GM12878 (cell line): ENCODE results near the gene SHFL. TPM values are rescaled to one million over a fixed set of nuclear protein-coding genes. Genes with fewer than 3 reads are reported as not detected.

Experiments
- BHLHE40 ChIP-seq, 2 experiments: fragments of 450-650 bp in 1 of 2; IDR thresholded peaks; 2 replicates each; pipeline ENCODE4 v1.6.1; 2011 to 2017; ENCODE audit warnings: low read depth in 2 of 2, borderline replicate concordance in 1 of 2, improper control_type of control experiment in 1 of 2, low read length in 1 of 2, mild to moderate bottlenecking in 1 of 2
- CBFB ChIP-seq: IDR thresholded peaks from 2 replicates; pipeline ENCODE4 v1.6.1; 2016; ENCODE audit warnings: antibody characterized with exemption, low read depth
- CREB1 ChIP-seq: IDR thresholded peaks from 2 replicates; pipeline ENCODE4 v1.6.1; 2012; ENCODE audit warnings: low read depth, mild to moderate bottlenecking, inconsistent platforms
- IKZF2 ChIP-seq, 2 experiments: fragments of 450-650 bp; IDR thresholded peaks; 2 replicates each; pipeline ENCODE4 v1.6.1; 2017; ENCODE audit warnings: mild to moderate bottlenecking in 2 of 2, moderate library complexity in 2 of 2
- LARP7 ChIP-seq: fragments of 450-650 bp; IDR thresholded peaks from 2 replicates; pipeline ENCODE4 v1.6.1; 2017; ENCODE audit warnings: mild to moderate bottlenecking
- MTA3 ChIP-seq: IDR thresholded peaks from 2 replicates; pipeline ENCODE4 v1.6.1; 2012; ENCODE audit warnings: low read length, inconsistent platforms, borderline replicate concordance
- MXI1 ChIP-seq: fragments of 150-350 bp; IDR thresholded peaks from 2 replicates; pipeline ENCODE4 v1.6.1; 2011; ENCODE audit warnings: low read depth, mild to moderate bottlenecking, inconsistent platforms, low read length, improper control_type of control experiment
- POLR2A ChIP-seq: IDR thresholded peaks from 2 replicates; pipeline ENCODE4 v1.6.1; 2011; ENCODE audit warnings: low read depth, mild to moderate bottlenecking, low read length
- SMARCA5 ChIP-seq: fragments of 450-650 bp; IDR thresholded peaks from 2 replicates; pipeline ENCODE4 v1.6.1; 2017; ENCODE audit warnings: mild to moderate bottlenecking
- ZNF384 ChIP-seq: IDR thresholded peaks from 2 replicates; pipeline ENCODE4 v1.6.1; 2012; ENCODE audit warnings: low read depth, mild to moderate bottlenecking, low read length, improper control_type of control experiment, borderline replicate concordance
- polyA plus RNA-seq, 11 experiments: library from polyadenylated mRNA; depleted of rRNA in 4 of 11; unstranded in 6 of 11; stranded (reverse) in 5 of 11; fragments of >200 nt; fragmentation: Nextera tagmentation in 4 of 11; fragmentation: Illumina TruSeq in 1 of 11; extraction: Ambion mirVana in 4 of 11; extraction: Trizol in 1 of 11; gene quantifications; 1 replicate in 1 of 11; 2 replicates in 10 of 11; pipeline versions ENCODE4 v1.2.1 to v1.2.3, GENCODE V29; 2011 to 2016; ENCODE audit warnings: inconsistent platforms in 2 of 11, missing spikeins in 2 of 11, low read depth in 1 of 11
- total RNA-seq, 4 experiments: library from RNA; depleted of rRNA in 3 of 4; stranded (reverse); fragments of >200 nt in 3 of 4; fragmentation: Illumina TruSeq in 1 of 4; extraction: Trizol in 1 of 4; gene quantifications; 2 replicates each; pipeline versions ENCODE4 v1.2.1 to v1.2.3, GENCODE V29; 2013 to 2021
- TF ChIP-seq, protein P1 (sequence below): fragments of 450-650 bp; IDR thresholded peaks from 2 replicates; pipeline ENCODE4 v1.6.1; 2017; ENCODE audit warnings: mild to moderate bottlenecking, moderate library complexity
- TF ChIP-seq, protein P2 (sequence below): fragments of 450-650 bp; formaldehyde crosslinking; IDR thresholded peaks from 2 replicates; pipeline ENCODE4 v1.4.0; 2020; ENCODE audit warnings: mild to moderate bottlenecking, moderate library complexity
- TF ChIP-seq, protein P3 (sequence below): fragments of 450-650 bp; IDR thresholded peaks from 2 replicates; pipeline ENCODE4 v1.6.1; 2016; ENCODE audit warnings: mild to moderate bottlenecking
- TF ChIP-seq, protein P4 (sequence below): fragments of 450-650 bp; IDR thresholded peaks from 2 replicates; pipeline ENCODE4 v1.6.1; 2016; ENCODE audit warnings: mild to moderate bottlenecking, moderate library complexity, borderline replicate concordance
- TF ChIP-seq, protein P5 (sequence below): IDR thresholded peaks from 2 replicates; pipeline ENCODE4 v1.6.1; 2011; ENCODE audit warnings: low read depth, low read length, improper control_type of control experiment, borderline replicate concordance

SHFL gene
- total and polyA plus RNA-seq, 10 of the 15 experiments (the other 5 are each of a cell fraction or from before 2014, with no cell fraction given), result 8.0 to 83.8 (median 40.7) TPM

DNA sequence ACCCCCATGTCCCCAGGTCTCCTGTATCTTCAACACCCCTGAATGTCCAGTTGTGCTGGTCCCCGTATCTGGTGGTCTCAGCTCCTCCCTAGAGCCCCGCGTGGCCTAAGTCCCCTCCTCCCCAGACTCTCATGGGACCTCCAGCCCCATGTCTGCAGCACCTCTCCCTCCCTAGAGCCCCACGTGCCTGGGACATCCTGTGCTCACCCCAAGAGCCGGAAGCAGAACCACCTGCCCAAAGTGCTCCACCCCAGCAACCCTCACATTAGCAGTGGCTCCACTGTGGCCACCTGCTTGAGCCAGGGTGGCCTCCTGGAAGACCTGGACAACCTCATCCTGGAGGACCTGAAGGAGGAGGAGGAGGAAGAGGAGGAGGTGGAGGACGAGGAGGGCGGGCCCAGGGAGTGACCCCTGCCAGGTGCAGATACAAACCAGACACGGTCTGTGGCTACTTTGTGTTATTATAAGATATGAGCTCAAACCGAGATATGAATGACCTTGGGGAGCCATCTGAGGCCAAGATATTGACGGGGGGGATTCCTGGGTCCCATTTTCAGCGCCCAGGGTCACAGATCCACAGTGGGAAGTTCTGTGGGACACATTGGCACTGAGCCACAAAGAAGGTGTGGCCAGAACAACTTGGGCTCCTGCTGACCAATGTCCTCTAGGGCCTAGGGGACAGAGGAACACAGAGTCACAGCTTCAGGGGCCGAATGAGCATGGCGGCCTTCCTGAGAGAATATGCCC, 6.0 kb downstream of the SHFL start (continued):
- TF ChIP-seq, protein P1, sequence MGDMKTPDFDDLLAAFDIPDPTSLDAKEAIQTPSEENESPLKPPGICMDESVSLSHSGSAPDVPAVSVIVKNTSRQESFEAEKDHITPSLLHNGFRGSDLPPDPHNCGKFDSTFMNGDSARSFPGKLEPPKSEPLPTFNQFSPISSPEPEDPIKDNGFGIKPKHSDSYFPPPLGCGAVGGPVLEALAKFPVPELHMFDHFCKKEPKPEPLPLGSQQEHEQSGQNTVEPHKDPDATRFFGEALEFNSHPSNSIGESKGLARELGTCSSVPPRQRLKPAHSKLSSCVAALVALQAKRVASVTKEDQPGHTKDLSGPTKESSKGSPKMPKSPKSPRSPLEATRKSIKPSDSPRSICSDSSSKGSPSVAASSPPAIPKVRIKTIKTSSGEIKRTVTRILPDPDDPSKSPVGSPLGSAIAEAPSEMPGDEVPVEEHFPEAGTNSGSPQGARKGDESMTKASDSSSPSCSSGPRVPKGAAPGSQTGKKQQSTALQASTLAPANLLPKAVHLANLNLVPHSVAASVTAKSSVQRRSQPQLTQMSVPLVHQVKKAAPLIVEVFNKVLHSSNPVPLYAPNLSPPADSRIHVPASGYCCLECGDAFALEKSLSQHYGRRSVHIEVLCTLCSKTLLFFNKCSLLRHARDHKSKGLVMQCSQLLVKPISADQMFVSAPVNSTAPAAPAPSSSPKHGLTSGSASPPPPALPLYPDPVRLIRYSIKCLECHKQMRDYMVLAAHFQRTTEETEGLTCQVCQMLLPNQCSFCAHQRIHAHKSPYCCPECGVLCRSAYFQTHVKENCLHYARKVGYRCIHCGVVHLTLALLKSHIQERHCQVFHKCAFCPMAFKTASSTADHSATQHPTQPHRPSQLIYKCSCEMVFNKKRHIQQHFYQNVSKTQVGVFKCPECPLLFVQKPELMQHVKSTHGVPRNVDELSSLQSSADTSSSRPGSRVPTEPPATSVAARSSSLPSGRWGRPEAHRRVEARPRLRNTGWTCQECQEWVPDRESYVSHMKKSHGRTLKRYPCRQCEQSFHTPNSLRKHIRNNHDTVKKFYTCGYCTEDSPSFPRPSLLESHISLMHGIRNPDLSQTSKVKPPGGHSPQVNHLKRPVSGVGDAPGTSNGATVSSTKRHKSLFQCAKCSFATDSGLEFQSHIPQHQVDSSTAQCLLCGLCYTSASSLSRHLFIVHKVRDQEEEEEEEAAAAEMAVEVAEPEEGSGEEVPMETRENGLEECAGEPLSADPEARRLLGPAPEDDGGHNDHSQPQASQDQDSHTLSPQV, result no peak
- peak in 1 of 2 experiments; percentile 54; a peak in 1 of 4 replicates for TF ChIP-seq BHLHE40 (IDR thresholded peaks at IDR 0.05; ENCODE audit: borderline replicate concordance in 1 of 2, low read depth in 2 of 2, low read length in 1 of 2)
- TF ChIP-seq, protein P2, sequence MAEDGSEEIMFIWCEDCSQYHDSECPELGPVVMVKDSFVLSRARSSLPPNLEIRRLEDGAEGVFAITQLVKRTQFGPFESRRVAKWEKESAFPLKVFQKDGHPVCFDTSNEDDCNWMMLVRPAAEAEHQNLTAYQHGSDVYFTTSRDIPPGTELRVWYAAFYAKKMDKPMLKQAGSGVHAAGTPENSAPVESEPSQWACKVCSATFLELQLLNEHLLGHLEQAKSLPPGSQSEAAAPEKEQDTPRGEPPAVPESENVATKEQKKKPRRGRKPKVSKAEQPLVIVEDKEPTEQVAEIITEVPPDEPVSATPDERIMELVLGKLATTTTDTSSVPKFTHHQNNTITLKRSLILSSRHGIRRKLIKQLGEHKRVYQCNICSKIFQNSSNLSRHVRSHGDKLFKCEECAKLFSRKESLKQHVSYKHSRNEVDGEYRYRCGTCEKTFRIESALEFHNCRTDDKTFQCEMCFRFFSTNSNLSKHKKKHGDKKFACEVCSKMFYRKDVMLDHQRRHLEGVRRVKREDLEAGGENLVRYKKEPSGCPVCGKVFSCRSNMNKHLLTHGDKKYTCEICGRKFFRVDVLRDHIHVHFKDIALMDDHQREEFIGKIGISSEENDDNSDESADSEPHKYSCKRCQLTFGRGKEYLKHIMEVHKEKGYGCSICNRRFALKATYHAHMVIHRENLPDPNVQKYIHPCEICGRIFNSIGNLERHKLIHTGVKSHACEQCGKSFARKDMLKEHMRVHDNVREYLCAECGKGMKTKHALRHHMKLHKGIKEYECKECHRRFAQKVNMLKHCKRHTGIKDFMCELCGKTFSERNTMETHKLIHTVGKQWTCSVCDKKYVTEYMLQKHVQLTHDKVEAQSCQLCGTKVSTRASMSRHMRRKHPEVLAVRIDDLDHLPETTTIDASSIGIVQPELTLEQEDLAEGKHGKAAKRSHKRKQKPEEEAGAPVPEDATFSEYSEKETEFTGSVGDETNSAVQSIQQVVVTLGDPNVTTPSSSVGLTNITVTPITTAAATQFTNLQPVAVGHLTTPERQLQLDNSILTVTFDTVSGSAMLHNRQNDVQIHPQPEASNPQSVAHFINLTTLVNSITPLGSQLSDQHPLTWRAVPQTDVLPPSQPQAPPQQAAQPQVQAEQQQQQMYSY (CRISPR knock-in tag), result no peak
- TF ChIP-seq MTA3, result no peak
- TF ChIP-seq, protein P3, sequence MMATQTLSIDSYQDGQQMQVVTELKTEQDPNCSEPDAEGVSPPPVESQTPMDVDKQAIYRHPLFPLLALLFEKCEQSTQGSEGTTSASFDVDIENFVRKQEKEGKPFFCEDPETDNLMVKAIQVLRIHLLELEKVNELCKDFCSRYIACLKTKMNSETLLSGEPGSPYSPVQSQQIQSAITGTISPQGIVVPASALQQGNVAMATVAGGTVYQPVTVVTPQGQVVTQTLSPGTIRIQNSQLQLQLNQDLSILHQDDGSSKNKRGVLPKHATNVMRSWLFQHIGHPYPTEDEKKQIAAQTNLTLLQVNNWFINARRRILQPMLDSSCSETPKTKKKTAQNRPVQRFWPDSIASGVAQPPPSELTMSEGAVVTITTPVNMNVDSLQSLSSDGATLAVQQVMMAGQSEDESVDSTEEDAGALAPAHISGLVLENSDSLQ, result no peak
- TF ChIP-seq CREB1, result no peak
- TF ChIP-seq CBFB, result no peak
- TF ChIP-seq SMARCA5, result no peak
- no peak for TF ChIP-seq LARP7
- TF ChIP-seq IKZF2 (IDR thresholded peaks at IDR 0.05), result no peak
- TF ChIP-seq, protein P4, sequence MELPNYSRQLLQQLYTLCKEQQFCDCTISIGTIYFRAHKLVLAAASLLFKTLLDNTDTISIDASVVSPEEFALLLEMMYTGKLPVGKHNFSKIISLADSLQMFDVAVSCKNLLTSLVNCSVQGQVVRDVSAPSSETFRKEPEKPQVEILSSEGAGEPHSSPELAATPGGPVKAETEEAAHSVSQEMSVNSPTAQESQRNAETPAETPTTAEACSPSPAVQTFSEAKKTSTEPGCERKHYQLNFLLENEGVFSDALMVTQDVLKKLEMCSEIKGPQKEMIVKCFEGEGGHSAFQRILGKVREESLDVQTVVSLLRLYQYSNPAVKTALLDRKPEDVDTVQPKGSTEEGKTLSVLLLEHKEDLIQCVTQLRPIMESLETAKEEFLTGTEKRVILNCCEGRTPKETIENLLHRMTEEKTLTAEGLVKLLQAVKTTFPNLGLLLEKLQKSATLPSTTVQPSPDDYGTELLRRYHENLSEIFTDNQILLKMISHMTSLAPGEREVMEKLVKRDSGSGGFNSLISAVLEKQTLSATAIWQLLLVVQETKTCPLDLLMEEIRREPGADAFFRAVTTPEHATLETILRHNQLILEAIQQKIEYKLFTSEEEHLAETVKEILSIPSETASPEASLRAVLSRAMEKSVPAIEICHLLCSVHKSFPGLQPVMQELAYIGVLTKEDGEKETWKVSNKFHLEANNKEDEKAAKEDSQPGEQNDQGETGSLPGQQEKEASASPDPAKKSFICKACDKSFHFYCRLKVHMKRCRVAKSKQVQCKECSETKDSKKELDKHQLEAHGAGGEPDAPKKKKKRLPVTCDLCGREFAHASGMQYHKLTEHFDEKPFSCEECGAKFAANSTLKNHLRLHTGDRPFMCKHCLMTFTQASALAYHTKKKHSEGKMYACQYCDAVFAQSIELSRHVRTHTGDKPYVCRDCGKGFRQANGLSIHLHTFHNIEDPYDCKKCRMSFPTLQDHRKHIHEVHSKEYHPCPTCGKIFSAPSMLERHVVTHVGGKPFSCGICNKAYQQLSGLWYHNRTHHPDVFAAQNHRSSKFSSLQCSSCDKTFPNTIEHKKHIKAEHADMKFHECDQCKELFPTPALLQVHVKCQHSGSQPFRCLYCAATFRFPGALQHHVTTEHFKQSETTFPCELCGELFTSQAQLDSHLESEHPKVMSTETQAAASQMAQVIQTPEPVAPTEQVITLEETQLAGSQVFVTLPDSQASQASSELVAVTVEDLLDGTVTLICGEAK, result no peak
- no peak for TF ChIP-seq ZNF384
- no peak for TF ChIP-seq MXI1
- TF ChIP-seq, protein P5, sequence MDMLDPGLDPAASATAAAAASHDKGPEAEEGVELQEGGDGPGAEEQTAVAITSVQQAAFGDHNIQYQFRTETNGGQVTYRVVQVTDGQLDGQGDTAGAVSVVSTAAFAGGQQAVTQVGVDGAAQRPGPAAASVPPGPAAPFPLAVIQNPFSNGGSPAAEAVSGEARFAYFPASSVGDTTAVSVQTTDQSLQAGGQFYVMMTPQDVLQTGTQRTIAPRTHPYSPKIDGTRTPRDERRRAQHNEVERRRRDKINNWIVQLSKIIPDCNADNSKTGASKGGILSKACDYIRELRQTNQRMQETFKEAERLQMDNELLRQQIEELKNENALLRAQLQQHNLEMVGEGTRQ, result no peak
- TF ChIP-seq POLR2A, result peak; percentile 52; the same call in 1 of the 2 replicates
